HepG2 (cell line): Measurements from ENCODE around the gene RNF213. TPM values are rescaled to one million over a fixed set of nuclear protein-coding genes. Genes with fewer than 3 reads are reported as not detected.
A peak's percentile ranks its signal among the peaks of the same experiment; 100 is the strongest.

ENCODE experiments used
- ADNP ChIP-seq: sonication (generic); formaldehyde crosslinking; IDR thresholded peaks from 2 replicates; pipeline ENCODE4 v1.4.0; 2020; ENCODE audit warnings: missing genetic modification reagents
- BRF2 ChIP-seq: sonication (generic); formaldehyde crosslinking; IDR thresholded peaks from 2 replicates; pipeline ENCODE4 v1.8.1; 2022; ENCODE audit warnings: mild to moderate bottlenecking, missing genetic modification reagents
- CAMTA2 ChIP-seq: sonication (generic); formaldehyde crosslinking; IDR thresholded peaks from 2 replicates; pipeline ENCODE4 v1.4.0; 2020; ENCODE audit warnings: mild to moderate bottlenecking, missing genetic modification reagents, borderline replicate concordance
- FOXO4 ChIP-seq: sonication (generic); formaldehyde crosslinking; conservative IDR thresholded peaks from 2 replicates; pipeline ENCODE4 v1.8.1; 2023; ENCODE audit warnings: missing genetic modification reagents
- GATAD1 ChIP-seq: IDR thresholded peaks from 2 replicates; pipeline ENCODE4 v1.6.1; 2016; ENCODE audit warnings: missing genetic modification reagents, missing compliant biosample characterization
- HMGA1 ChIP-seq: sonication (generic); formaldehyde crosslinking; conservative IDR thresholded peaks from 2 replicates; pipeline ENCODE4 v1.4.0; 2020; ENCODE audit warnings: missing genetic modification reagents
- HOXA5 ChIP-seq: sonication (generic); formaldehyde crosslinking; IDR thresholded peaks from 2 replicates; pipeline ENCODE4 v1.4.0; 2020; ENCODE audit warnings: missing genetic modification reagents
- HOXA9 ChIP-seq: sonication (generic); formaldehyde crosslinking; IDR thresholded peaks from 2 replicates; pipeline ENCODE4 v1.8.1; 2022; ENCODE audit warnings: missing genetic modification reagents, mild to moderate bottlenecking, moderate library complexity, borderline replicate concordance
- KDM2A ChIP-seq: sonication (generic); formaldehyde crosslinking; IDR thresholded peaks from 2 replicates; pipeline ENCODE4 v1.4.0; 2020; ENCODE audit warnings: low read depth, missing genetic modification reagents, borderline replicate concordance
- KMT2B ChIP-seq: IDR thresholded peaks from 2 replicates; pipeline ENCODE4 v1.6.1; 2016; ENCODE audit warnings: missing genetic modification reagents, missing compliant biosample characterization
- LCORL ChIP-seq, 2 experiments: fragments of 450-650 bp in 1 of 2; sonication (generic) in 1 of 2; formaldehyde crosslinking in 1 of 2; IDR thresholded peaks; 2 replicates each; pipeline versions ENCODE4 v1.5.0 to v1.6.1; 2017 to 2020; ENCODE audit warnings: antibody characterized with exemption in 1 of 2, missing genetic modification reagents in 1 of 2
- NR1H2 ChIP-seq: sonication (generic); formaldehyde crosslinking; IDR thresholded peaks from 2 replicates; pipeline ENCODE4 v1.8.1; 2022; ENCODE audit warnings: low read depth, missing genetic modification reagents, borderline replicate concordance
- NR2C2 ChIP-seq: sonication (generic); formaldehyde crosslinking; IDR thresholded peaks from 2 replicates; pipeline ENCODE4 v1.4.0; 2020; ENCODE audit warnings: missing genetic modification reagents, mild to moderate bottlenecking, moderate library complexity, borderline replicate concordance
- RBAK ChIP-seq: sonication (generic); formaldehyde crosslinking; IDR thresholded peaks from 2 replicates; pipeline ENCODE4 v1.5.1; 2020; ENCODE audit warnings: mild to moderate bottlenecking, missing genetic modification reagents
- SKI ChIP-seq: fragments of 450-650 bp; IDR thresholded peaks from one replicate; pipeline ENCODE4 v1.6.1; 2018; ENCODE audit warnings: mild to moderate bottlenecking; ENCODE audit not compliant: partially characterized antibody
- SMARCE1 ChIP-seq: fragments of 450-650 bp; IDR thresholded peaks from 2 replicates; pipeline ENCODE4 v1.6.1; 2017; ENCODE audit warnings: borderline replicate concordance
- U2AF1 ChIP-seq: fragments of 200-400 bp; formaldehyde crosslinking; optimal IDR thresholded peaks from 2 replicates; pipeline ENCODE3; 2017; ENCODE audit warnings: mild to moderate bottlenecking, low read depth, low read length
- ZBTB4 ChIP-seq: sonication (generic); formaldehyde crosslinking; IDR thresholded peaks from 2 replicates; pipeline ENCODE4 v1.4.0; 2020; ENCODE audit warnings: missing genetic modification reagents, mild to moderate bottlenecking, borderline replicate concordance
- ZNF260 ChIP-seq: sonication (generic); formaldehyde crosslinking; IDR thresholded peaks from 2 replicates; pipeline ENCODE4 v1.4.0; 2020; ENCODE audit warnings: missing genetic modification reagents, low read depth, mild to moderate bottlenecking, borderline replicate concordance
- ZNF430 ChIP-seq: sonication (generic); formaldehyde crosslinking; IDR thresholded peaks from 2 replicates; pipeline ENCODE4 v1.9.0; 2021; ENCODE audit warnings: mild to moderate bottlenecking, missing genetic modification reagents
- ZNF510 ChIP-seq: sonication (generic); formaldehyde crosslinking; IDR thresholded peaks from 2 replicates; pipeline ENCODE4 v1.4.0; 2020; ENCODE audit warnings: low read depth, mild to moderate bottlenecking, missing genetic modification reagents
- ZNF543 ChIP-seq: sonication (generic); formaldehyde crosslinking; IDR thresholded peaks from 2 replicates; pipeline ENCODE4 v1.4.0; 2020; ENCODE audit warnings: mild to moderate bottlenecking, missing genetic modification reagents
- ZNF547 ChIP-seq: sonication (generic); formaldehyde crosslinking; IDR thresholded peaks from 2 replicates; pipeline ENCODE4 v1.5.1; 2020; ENCODE audit warnings: mild to moderate bottlenecking, missing genetic modification reagents
- ZNF567 ChIP-seq: sonication (generic); formaldehyde crosslinking; IDR thresholded peaks from 2 replicates; pipeline ENCODE4 v1.8.1; 2023; ENCODE audit warnings: mild to moderate bottlenecking, missing genetic modification reagents, borderline replicate concordance
- ZNF678 ChIP-seq: sonication (generic); formaldehyde crosslinking; IDR thresholded peaks from 2 replicates; pipeline ENCODE4 v1.4.0; 2020; ENCODE audit warnings: mild to moderate bottlenecking, missing genetic modification reagents
- ZNF780A ChIP-seq: sonication (generic); formaldehyde crosslinking; IDR thresholded peaks from 2 replicates; pipeline ENCODE4 v1.8.0; 2022; ENCODE audit warnings: mild to moderate bottlenecking, missing genetic modification reagents, moderate library complexity
- polyA plus RNA-seq, 8 experiments: library from polyadenylated mRNA; depleted of rRNA in 3 of 8; stranded (reverse) in 7 of 8; unstranded in 1 of 8; fragments of >200 nt; fragmentation: Illumina TruSeq in 4 of 8; extraction: Trizol in 4 of 8; gene quantifications; 2 replicates each; pipeline versions ENCODE4 v1.2.1 to v1.2.3, GENCODE V29; 2011 to 2016; ENCODE audit warnings: low read depth in 4 of 8, missing spikeins in 1 of 8, mixed read lengths in 1 of 8; ENCODE audit not compliant: insufficient read depth in 1 of 8
- total RNA-seq, 5 experiments: library from RNA; depleted of rRNA; stranded (reverse); fragments of >200 nt; fragmentation: Illumina TruSeq; extraction: Trizol; gene quantifications; 2 replicates each; pipeline ENCODE4 v1.2.3, GENCODE V29; 2016; ENCODE audit warnings: low read depth in 1 of 5

RNF213 gene
- total and polyA plus RNA-seq, 2 of the 13 experiments (the other 11 are each of a cell fraction or from before 2014, with no cell fraction given) = 38.6 to 38.7 TPM

- TF ChIP-seq HOXA9 (peak; percentile 80; the same call in 1 of the 2 replicates), SMARCE1 (no peak), ZNF543 (peak; percentile 69; the same call in 1 of the 2 replicates), NR1H2 (CRISPR knock-in tag) (0 out of 2 replicates have a peak, but pooled peaks have one; percentile 17), HMGA1 (CRISPR knock-in tag) (no peak), ZNF678 (CRISPR knock-in tag) (peak; percentile 84; the same call in 1 of the 2 replicates), ZNF567 (CRISPR knock-in tag) (no peak), ZNF780A (CRISPR knock-in tag) (peak; percentile 67; the same call in 1 of the 2 replicates), RBAK (CRISPR knock-in tag) (no peak), KDM2A (CRISPR knock-in tag) (peak; percentile 80; the same call in 1 of the 2 replicates), ADNP (CRISPR knock-in tag) (no peak), KMT2B (CRISPR knock-in tag) (peak; percentile 74), SKI (no peak), HOXA5 (CRISPR knock-in tag) (peak; percentile 96), GATAD1 (CRISPR knock-in tag) (peak; percentile 75), ZNF547 (CRISPR knock-in tag) (0 out of 2 replicates have a peak, but pooled peaks have one; percentile 44), NR2C2 (no peak), ZNF430 (CRISPR knock-in tag) (peak; percentile 86; the same call in 1 of the 2 replicates), CAMTA2 (CRISPR knock-in tag) (no peak; the same call in 1 of the 2 replicates), ZNF260 (CRISPR knock-in tag) (no peak), ZBTB4 (CRISPR knock-in tag) (0 out of 2 replicates have a peak, but pooled peaks have one; percentile 47), BRF2 (CRISPR knock-in tag) (no peak), LCORL (IDR thresholded peaks at IDR 0.05) (no peak), LCORL (CRISPR knock-in tag; IDR thresholded peaks at IDR 0.05) (no peak), FOXO4 (CRISPR knock-in tag) (no peak), U2AF1 (no peak), ZNF510 (0 out of 2 replicates have a peak, but pooled peaks have one; percentile 54)
These were observed 180.5 kb downstream of the RNF213 start (continued) for GRCh38 chr17:80441133-80441578.
